Sigmoid colon (tissue), 4 donors: ENCODE data around the gene PDGFRB.

Source experiments
- CTCF ChIP-seq, 4 experiments: fragments of 450-650 bp in 3 of 4; fragments of 200-600 bp in 1 of 4; IDR thresholded peaks; one replicate each; pipeline ENCODE4 v1.5.1; 2016 to 2019; ENCODE audit warnings: antibody characterized with exemption in 4 of 4, mild to moderate bottlenecking in 3 of 4, moderate library complexity in 2 of 4
- EP300 ChIP-seq, 4 donors: sonication (generic); formaldehyde crosslinking; IDR thresholded peaks; one replicate each; pipeline ENCODE4 v1.6.1; 2017; ENCODE audit warnings: antibody characterized with exemption in 4 of 4

DNA sequence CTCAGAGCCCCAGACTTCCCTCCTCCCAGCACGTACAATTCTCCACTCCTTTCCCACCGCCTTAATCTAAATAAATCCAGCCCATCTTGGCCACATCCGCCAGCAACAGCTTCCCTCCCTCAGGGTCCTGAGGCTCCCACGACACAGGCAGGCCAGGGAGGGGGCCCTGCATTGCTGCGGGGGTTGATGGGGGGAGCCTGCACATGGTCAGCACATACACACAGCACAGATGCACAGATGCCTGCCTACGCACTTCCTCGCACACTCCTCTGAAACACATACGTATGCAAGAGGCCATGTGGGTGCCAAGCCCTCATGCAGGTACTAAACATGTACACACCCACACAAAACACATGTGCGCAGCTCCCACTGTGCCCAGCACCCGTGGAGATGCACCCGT lies 14.8 kb downstream of the PDGFRB start:
- TF ChIP-seq CTCF (IDR thresholded peaks at IDR 0.05) (no peak), EP300 (IDR thresholded peaks at IDR 0.05) (no peak)
